Uterus (tissue), 4 donors: ENCODE results near the gene TNIP1. TPM values are rescaled to one million over a fixed set of nuclear protein-coding genes. Genes with fewer than 3 reads are reported as not detected.

ENCODE experiments used
- DNase-seq, 2 donors: peaks; one replicate each; pipeline ENCODE4 v3.0.0-alpha.2; 2019 to 2020
- H3K27ac ChIP-seq, 2 donors: fragments of 200-600 bp; sonication (generic); 1 replicate in 1 of 2; 2 replicates in 1 of 2; pipeline ENCODE4 v1.5.1; 2016 to 2018
- H3K27me3 ChIP-seq, 2 donors: fragments of 200-600 bp; sonication (generic); one replicate each; pipeline ENCODE4 v1.5.1; 2018 to 2019; ENCODE audit warnings: control low read depth in 1 of 2
- H3K36me3 ChIP-seq, 2 donors: fragments of 200-600 bp; sonication (generic); one replicate each; pipeline ENCODE4 v1.5.1; 2019; ENCODE audit warnings: control low read depth in 1 of 2
- H3K4me1 ChIP-seq, 2 donors: fragments of 200-600 bp; sonication (generic); one replicate each; pipeline ENCODE4 v1.5.1; 2018 to 2019; ENCODE audit warnings: control low read depth in 1 of 2
- H3K4me3 ChIP-seq, 2 donors: fragments of 200-600 bp; sonication (generic); 1 replicate in 1 of 2; 2 replicates in 1 of 2; pipeline ENCODE4 v1.5.1; 2018 to 2019; ENCODE audit warnings: mild to moderate bottlenecking in 1 of 2
- H3K9me3 ChIP-seq, 2 donors: fragments of 200-600 bp; sonication (generic); one replicate each; pipeline ENCODE4 v1.5.1; 2019; ENCODE audit warnings: control low read depth in 1 of 2
- POLR2A ChIP-seq, 2 donors: fragments of 450-650 bp; IDR thresholded peaks; one replicate each; pipeline ENCODE4 v1.6.1; 2016; ENCODE audit warnings: antibody characterized with exemption in 2 of 2, mild to moderate bottlenecking in 1 of 2, moderate library complexity in 1 of 2
- intact Hi-C: fragments of 100-400 bp; cut with DNase I; formaldehyde crosslinking; loops from one replicate; pipeline ENCODE4 v1.15.1; 2023; ENCODE audit warnings: low total_unique reads
- total RNA-seq, 4 donors: library from RNA; depleted of rRNA in 3 of 4; stranded (reverse); fragments of >200 nt in 3 of 4; gene quantifications; one replicate each; pipeline versions ENCODE4 v1.1.0 to v1.2.4, GENCODE V29; 2014 to 2023
- TF ChIP-seq, protein P1 (sequence below), 4 experiments: fragments of 200-600 bp in 2 of 4; fragments of 450-650 bp in 2 of 4; sonication (generic) in 2 of 4; IDR thresholded peaks; one replicate each; pipeline ENCODE4 v1.5.1; 2016 to 2019; ENCODE audit warnings: antibody characterized with exemption in 4 of 4, mild to moderate bottlenecking in 2 of 4, moderate library complexity in 1 of 4
- donor health status: DM: yes; HTN: yes; CAD: no.

The TNIP1 gene
- total RNA-seq, 4 donors from 2014 or later: 35.6 to 70.8 (median 50.7) TPM

DNA sequence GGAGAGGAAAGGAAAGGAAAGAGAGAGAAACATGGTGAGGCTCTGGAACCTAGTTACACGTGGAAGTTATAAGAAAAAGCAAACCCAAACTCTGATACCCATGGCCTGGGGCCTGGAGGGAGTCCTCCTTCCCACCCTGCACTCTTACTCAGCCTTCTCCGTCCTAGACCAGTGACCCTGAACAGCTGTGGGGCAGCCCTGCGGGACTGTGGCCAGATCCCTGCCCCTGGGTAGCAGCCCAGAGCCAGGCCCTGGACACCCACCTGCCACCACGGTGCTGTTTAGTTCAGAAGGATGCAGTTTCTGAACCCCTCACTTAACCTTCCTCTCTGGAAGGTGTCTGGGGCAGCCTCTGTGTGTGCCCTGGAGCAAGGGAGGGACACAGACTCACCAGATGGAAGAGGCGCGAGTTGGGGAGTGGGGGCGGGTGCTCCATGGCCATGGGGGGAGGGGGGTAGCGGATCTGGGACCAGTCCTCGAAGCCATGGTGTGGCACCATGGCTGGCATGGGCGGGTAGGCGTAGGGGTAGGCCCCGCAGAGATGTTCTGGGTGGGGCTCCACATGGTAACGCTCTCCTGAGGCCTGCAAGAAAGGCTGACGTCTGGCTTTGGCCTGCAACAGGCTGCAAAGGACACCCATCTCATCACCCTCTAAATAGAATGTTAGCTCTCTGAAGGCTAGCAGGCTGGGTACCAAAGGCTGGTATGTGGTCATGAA, 47.5 kb downstream of the TNIP1 start:
- H3K27me3 ChIP-seq: no peaks in the 10 kb centered on the region
- intact Hi-C loops: no loop called here
- no peaks in the 10 kb centered on the region for H3K9me3 ChIP-seq
- H3K27ac ChIP-seq: no peak overlapping the region
- no peak for DNase-seq
- H3K4me1 ChIP-seq: peaks cover 0 to 6% of the 10 kb centered on the region in 2 donors
- TF ChIP-seq, protein P1, sequence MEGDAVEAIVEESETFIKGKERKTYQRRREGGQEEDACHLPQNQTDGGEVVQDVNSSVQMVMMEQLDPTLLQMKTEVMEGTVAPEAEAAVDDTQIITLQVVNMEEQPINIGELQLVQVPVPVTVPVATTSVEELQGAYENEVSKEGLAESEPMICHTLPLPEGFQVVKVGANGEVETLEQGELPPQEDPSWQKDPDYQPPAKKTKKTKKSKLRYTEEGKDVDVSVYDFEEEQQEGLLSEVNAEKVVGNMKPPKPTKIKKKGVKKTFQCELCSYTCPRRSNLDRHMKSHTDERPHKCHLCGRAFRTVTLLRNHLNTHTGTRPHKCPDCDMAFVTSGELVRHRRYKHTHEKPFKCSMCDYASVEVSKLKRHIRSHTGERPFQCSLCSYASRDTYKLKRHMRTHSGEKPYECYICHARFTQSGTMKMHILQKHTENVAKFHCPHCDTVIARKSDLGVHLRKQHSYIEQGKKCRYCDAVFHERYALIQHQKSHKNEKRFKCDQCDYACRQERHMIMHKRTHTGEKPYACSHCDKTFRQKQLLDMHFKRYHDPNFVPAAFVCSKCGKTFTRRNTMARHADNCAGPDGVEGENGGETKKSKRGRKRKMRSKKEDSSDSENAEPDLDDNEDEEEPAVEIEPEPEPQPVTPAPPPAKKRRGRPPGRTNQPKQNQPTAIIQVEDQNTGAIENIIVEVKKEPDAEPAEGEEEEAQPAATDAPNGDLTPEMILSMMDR (IDR thresholded peaks at IDR 0.05): no peak
- TF ChIP-seq POLR2A (IDR thresholded peaks at IDR 0.05): no peak
- H3K4me3 ChIP-seq: no peak overlapping the region
- no peaks in the 10 kb centered on the region for H3K36me3 ChIP-seq

DNA sequence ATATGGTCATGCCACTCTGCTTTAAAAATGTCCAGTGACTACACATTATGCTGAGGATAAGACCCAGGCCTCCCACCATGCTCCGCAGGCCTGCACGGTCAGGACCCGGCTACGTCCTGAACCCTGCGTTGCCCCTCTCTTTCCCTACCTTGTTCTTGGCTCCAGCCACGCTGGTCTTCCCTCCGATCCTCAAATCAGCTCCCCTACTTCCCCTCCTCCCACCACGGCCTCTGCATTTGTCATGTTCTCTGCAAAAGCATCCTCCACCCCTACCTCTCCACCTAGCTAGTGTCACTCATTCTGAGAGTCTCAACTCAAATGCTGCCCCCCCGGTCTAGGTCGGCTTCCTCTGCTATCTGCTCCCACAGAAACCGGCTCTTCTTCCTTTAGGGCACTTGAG, 49.3 kb downstream of the TNIP1 start:
- no peaks in the 10 kb centered on the region for H3K9me3 ChIP-seq
- H3K4me3 ChIP-seq: no peak overlapping the region
- H3K27me3 ChIP-seq: no peaks in the 10 kb centered on the region
- intact Hi-C loops: no loop called here
- peak overlapping the region in 1 of 2 donors; percentile 65 for H3K27ac ChIP-seq
- TF ChIP-seq, protein P1 (IDR thresholded peaks at IDR 0.05): no peak
- no peak for TF ChIP-seq POLR2A (IDR thresholded peaks at IDR 0.05)
- no peak for DNase-seq
- H3K36me3 ChIP-seq: no peaks in the 10 kb centered on the region
- H3K4me1 ChIP-seq: no peaks in the 10 kb centered on the region

DNA sequence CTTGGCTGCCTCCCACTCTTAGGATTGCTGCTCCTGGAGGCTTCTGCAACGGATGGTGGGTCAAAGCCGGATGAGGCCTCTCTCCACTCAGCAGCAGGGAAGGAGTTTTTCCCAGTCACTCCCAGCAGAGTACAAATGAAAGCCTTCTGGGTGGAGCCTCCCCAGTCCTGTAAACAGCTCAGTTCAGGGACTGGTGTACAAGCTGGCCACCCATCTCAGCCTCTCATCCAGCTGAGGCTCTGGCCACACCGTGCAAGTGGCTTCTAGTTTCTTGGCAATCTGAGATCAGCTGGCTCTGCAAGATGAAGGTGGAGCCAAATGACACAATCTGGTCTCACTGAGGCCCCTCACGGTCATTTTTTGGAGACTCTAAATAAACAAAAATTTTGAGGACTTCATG, 50.5 kb downstream of the TNIP1 start:
- H3K27ac ChIP-seq: peak overlapping the region; percentile 57 to 65
- DNase-seq: peak; percentile 60 to 75
- H3K4me1 ChIP-seq: no peaks in the 10 kb centered on the region
- H3K4me3 ChIP-seq: no peak overlapping the region
- no peaks in the 10 kb centered on the region for H3K27me3 ChIP-seq
- H3K36me3 ChIP-seq: no peaks in the 10 kb centered on the region
- intact Hi-C loops: no loop called here
- TF ChIP-seq, protein P1 (IDR thresholded peaks at IDR 0.05): no peak
- no peak for TF ChIP-seq POLR2A (IDR thresholded peaks at IDR 0.05)
- no peaks in the 10 kb centered on the region for H3K9me3 ChIP-seq

DNA sequence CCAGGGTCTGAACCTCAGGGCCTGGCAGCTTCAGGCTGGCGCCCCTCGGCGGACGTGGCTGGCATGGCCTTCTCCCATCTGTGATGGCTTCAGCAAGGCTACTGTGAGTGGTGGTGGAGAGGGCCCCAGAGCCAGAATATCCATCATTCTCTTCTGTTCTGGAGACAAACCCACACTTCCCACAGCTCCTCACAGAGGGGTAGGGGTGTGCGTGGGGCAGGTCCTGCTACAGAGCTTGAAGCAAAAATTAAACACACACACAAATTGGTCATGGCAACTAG, 50.8 kb downstream of the TNIP1 start:
- H3K4me1 ChIP-seq: no peaks in the 10 kb centered on the region
- H3K36me3 ChIP-seq: no peaks in the 10 kb centered on the region
- no peak for DNase-seq
- no peak for TF ChIP-seq POLR2A (IDR thresholded peaks at IDR 0.05)
- TF ChIP-seq, protein P1 (IDR thresholded peaks at IDR 0.05): no peak
- H3K9me3 ChIP-seq: no peaks in the 10 kb centered on the region
- intact Hi-C loops: no loop called here
- no peaks in the 10 kb centered on the region for H3K27me3 ChIP-seq
- H3K4me3 ChIP-seq: no peak overlapping the region
- H3K27ac ChIP-seq: peak overlapping the region; percentile 57 to 65

DNA sequence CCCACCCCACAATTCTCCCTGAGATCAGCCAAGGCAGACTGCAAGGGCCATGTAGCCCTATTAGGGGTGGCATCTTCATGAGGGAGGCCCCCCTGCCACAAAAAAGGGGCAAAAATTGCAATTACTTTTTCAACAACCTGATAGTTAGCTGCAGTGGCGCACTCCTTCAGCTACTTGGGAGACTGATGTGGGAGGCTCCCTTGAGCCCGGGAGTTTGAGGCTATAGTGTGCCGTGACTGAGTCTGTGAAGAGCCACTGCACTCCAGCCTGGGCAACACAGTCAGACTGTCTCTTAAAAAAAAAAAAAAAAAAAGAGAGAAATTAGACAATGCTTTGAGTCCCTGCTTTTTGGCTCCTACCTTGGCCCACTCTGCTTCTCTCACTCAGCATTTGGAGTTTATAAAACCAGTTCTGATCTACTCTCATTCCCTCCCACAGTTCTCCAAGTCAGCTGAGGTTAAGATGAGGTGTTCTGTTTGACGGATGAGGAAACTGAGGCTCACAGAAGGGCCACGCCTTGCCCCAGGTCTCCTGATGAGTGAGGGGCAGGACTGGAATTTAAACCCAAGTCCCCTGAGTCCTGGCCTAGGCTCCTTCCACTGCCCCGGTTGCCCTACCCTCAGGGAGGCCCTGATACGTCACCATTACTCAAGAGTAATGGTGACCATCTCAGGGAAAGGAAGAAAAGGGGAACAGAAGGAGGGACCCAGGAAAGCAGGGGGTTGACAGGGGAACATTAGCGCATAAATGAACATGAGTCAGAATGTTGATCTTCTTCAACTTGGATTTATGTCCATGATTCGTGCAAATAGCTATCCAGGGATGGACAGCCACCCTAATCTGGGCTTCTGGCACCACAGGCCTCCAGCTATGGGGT, 51.4 kb downstream of the TNIP1 start:
- intact Hi-C loops: no loop called here
- Histone ChIP-seq H3K4me1 (no peaks in the 10 kb centered on the region), H3K36me3 (no peaks in the 10 kb centered on the region), H3K27ac (peak overlapping the region; percentile 57 to 65), H3K27me3 (no peaks in the 10 kb centered on the region), H3K4me3 (no peak overlapping the region), H3K9me3 (no peaks in the 10 kb centered on the region)
- no peak for DNase-seq
- no peak for TF ChIP-seq POLR2A (IDR thresholded peaks at IDR 0.05)
- TF ChIP-seq, protein P1 (IDR thresholded peaks at IDR 0.05): no peak
